CD4-positive, alpha-beta T cell (primary cell): ENCODE measurements around the gene GLRA2. TPM values are rescaled to one million over a fixed set of nuclear protein-coding genes. Genes with fewer than 3 reads are reported as not detected.
"Not testable (repeated sequence)": the region's sequence is repeated elsewhere in the genome, so short reads cannot be mapped to it uniquely, and the experiment has no call there.

Experiments
- ATAC-seq: fragments of 200-7000 bp; cut with Tn5 transposase; one replicate; pipeline ENCODE4 v1.10.0; 2022; ENCODE audit warnings: mild to moderate bottlenecking; ENCODE audit not compliant: poor library complexity
- CTCF ChIA-PET: fragments of 350-600 bp; sonication (Branson Sonifier 250); formaldehyde crosslinking; loops from one replicate; lab custom pipeline; 2021; ENCODE audit warnings: antibody characterized with exemption, inconsistent platforms; lab: Charles Lee
- POLR2A ChIA-PET: fragments of 350-600 bp; sonication (Branson Sonifier 250); formaldehyde crosslinking; loops from one replicate; lab custom pipeline; 2021; ENCODE audit warnings: antibody characterized with exemption, inconsistent platforms; lab: Charles Lee
- DNase-seq, 14 experiments: peaks; one replicate each; pipeline ENCODE4 v3.0.0-alpha.2; 2013 to 2020; ENCODE audit warnings: mixed read lengths in 2 of 14
- H3K27ac ChIP-seq, 2 donors: one replicate each; pipeline versions ENCODE4 v1.5.1 to v1.7.0; 2013; ENCODE audit warnings: low read length in 2 of 2, low read depth in 1 of 2, mild to moderate bottlenecking in 1 of 2
- H3K27me3 ChIP-seq, 2 experiments: 1 replicate in 1 of 2; 2 replicates in 1 of 2; pipeline versions ENCODE4 v1.6.1 to v1.7.0; 2013; ENCODE audit warnings: low read length in 2 of 2, control low read depth in 1 of 2, mild to moderate bottlenecking in 1 of 2, moderate library complexity in 1 of 2; ENCODE audit not compliant: insufficient read depth in 2 of 2, control insufficient read depth in 1 of 2
- H3K36me3 ChIP-seq: one replicate; pipeline ENCODE4 v1.6.1; 2013; ENCODE audit warnings: low read length, control low read depth; ENCODE audit not compliant: insufficient read depth
- H3K4me1 ChIP-seq: one replicate; pipeline ENCODE4 v1.6.1; 2013; ENCODE audit warnings: low read length, control low read depth; ENCODE audit not compliant: insufficient read depth
- H3K4me3 ChIP-seq: one replicate; pipeline ENCODE4 v1.5.1; 2013; ENCODE audit warnings: mild to moderate bottlenecking, low read length, moderate library complexity
- H3K9me3 ChIP-seq, 2 experiments: 1 replicate in 1 of 2; 2 replicates in 1 of 2; pipeline versions ENCODE4 v1.6.1 to v1.7.0; 2013; ENCODE audit warnings: low read length in 2 of 2, mild to moderate bottlenecking in 2 of 2, control low read depth in 1 of 2, moderate library complexity in 1 of 2; ENCODE audit not compliant: control insufficient read depth in 1 of 2, insufficient read depth in 1 of 2
- H3K27ac Mint-ChIP-seq: one replicate; pipeline ENCODE4 v1.8.0; 2020; ENCODE audit warnings: mixed read lengths
- H3K27me3 Mint-ChIP-seq: one replicate; pipeline ENCODE4 v1.8.0; 2021; ENCODE audit warnings: mixed read lengths
- H3K36me3 Mint-ChIP-seq: one replicate; pipeline ENCODE4 v1.8.0; 2021; ENCODE audit warnings: low read depth, mixed read lengths
- H3K4me1 Mint-ChIP-seq: one replicate; pipeline ENCODE4 v1.8.0; 2021; ENCODE audit warnings: low read depth, mixed read lengths
- H3K4me3 Mint-ChIP-seq: one replicate; pipeline ENCODE4 v1.8.0; 2020; ENCODE audit warnings: mild to moderate bottlenecking, mixed read lengths
- H3K9me3 Mint-ChIP-seq: one replicate; pipeline ENCODE4 v1.8.0; 2020; ENCODE audit warnings: mixed read lengths
- CTCF ChIP-seq: fragments of 200-600 bp; IDR thresholded peaks from one replicate; pipeline ENCODE4 v1.8.0; 2022; ENCODE audit warnings: antibody characterized with exemption, mild to moderate bottlenecking
- intact Hi-C, 2 experiments: fragments of 100-400 bp; cut with DNase I in 1 of 2; cut with micrococcal nuclease in 1 of 2; formaldehyde crosslinking; loops; one replicate each; pipeline versions ENCODE4 v1.15.1 to v1.9.0; 2023 to 2025; cut with DNase I, micrococcal nuclease
- total RNA-seq, 174 experiments: library from RNA in 2 of 174; stranded (reverse) in 2 of 174; gene quantifications; one replicate each; pipeline ENCODE4 v1.2.3 and lab custom pipeline; 2021 to 2026

Gene GLRA2
- total RNA-seq, 2 experiments from 2014 or later, result not detected

- Mint-ChIP-seq H3K4me1 (peaks cover 5% of the 10 kb centered on the region), H3K4me3 (no peak overlapping the region), H3K27ac (no peak overlapping the region), H3K27me3 (no peaks in the 10 kb centered on the region), H3K36me3 (no peaks in the 10 kb centered on the region), H3K9me3 (no peaks in the 10 kb centered on the region)
- Histone ChIP-seq H3K36me3 (no peaks in the 10 kb centered on the region), H3K4me1 (no peaks in the 10 kb centered on the region), H3K4me3 (no peak overlapping the region), H3K27me3 (no peaks in the 10 kb centered on the region), H3K9me3 (no peaks in the 10 kb centered on the region), H3K27ac (no peak overlapping the region)
- intact Hi-C loops, result no loop called here
- ATAC-seq (no peak), DNase-seq (no peak)
- no peak for TF ChIP-seq CTCF
- CTCF ChIA-PET, result no interaction called here
- POLR2A ChIA-PET, result no interaction called here
These were observed 147.1 kb downstream of the GLRA2 start for GRCh38 chrX:14676431-14676830.

GRCh38 chrX:14688331-14688730 lies 159.0 kb downstream of the GLRA2 start:
- H3K36me3 Mint-ChIP-seq, H3K27ac ChIP-seq, H3K27me3 Mint-ChIP-seq, H3K27me3 ChIP-seq, H3K27ac Mint-ChIP-seq, POLR2A ChIA-PET, H3K4me1 ChIP-seq, DNase-seq, H3K4me3 ChIP-seq, H3K4me1 Mint-ChIP-seq, intact Hi-C loops, H3K9me3 Mint-ChIP-seq, H3K4me3 Mint-ChIP-seq, H3K36me3 ChIP-seq, ATAC-seq, CTCF ChIA-PET, H3K9me3 ChIP-seq: not testable (repeated sequence)

GRCh38 chrX:14690553-14690952 lies 161.2 kb downstream of the GLRA2 start:
- no peaks in the 10 kb centered on the region for H3K9me3 ChIP-seq
- Mint-ChIP-seq H3K36me3 (no peaks in the 10 kb centered on the region), H3K27me3 (no peaks in the 10 kb centered on the region), H3K27ac (no peak overlapping the region), H3K4me1 (no peaks in the 10 kb centered on the region), H3K9me3 (no peaks in the 10 kb centered on the region), H3K4me3 (no peak overlapping the region)
- CTCF ChIA-PET, result no interaction called here
- H3K27ac ChIP-seq, result no peak overlapping the region
- no peak for TF ChIP-seq CTCF
- H3K36me3 ChIP-seq, result no peaks in the 10 kb centered on the region
- DNase-seq, result no peak
- intact Hi-C loops, result no loop called here
- no peak for ATAC-seq
- POLR2A ChIA-PET, result no interaction called here
- no peaks in the 10 kb centered on the region for H3K27me3 ChIP-seq
- no peaks in the 10 kb centered on the region for H3K4me1 ChIP-seq
- no peak overlapping the region for H3K4me3 ChIP-seq

GRCh38 chrX:14694611-14695010 lies 165.3 kb downstream of the GLRA2 start:
- no peaks in the 10 kb centered on the region for H3K36me3 ChIP-seq
- TF ChIP-seq CTCF, result no peak
- Mint-ChIP-seq H3K27ac (no peak overlapping the region), H3K4me1 (no peaks in the 10 kb centered on the region), H3K36me3 (no peaks in the 10 kb centered on the region), H3K27me3 (no peaks in the 10 kb centered on the region), H3K4me3 (no peak overlapping the region), H3K9me3 (no peaks in the 10 kb centered on the region)
- ATAC-seq (no peak), DNase-seq (no peak)
- CTCF ChIA-PET, result no interaction called here
- no peaks in the 10 kb centered on the region for H3K9me3 ChIP-seq
- intact Hi-C loops, result no loop called here
- H3K4me3 ChIP-seq, result no peak overlapping the region
- H3K4me1 ChIP-seq, result no peaks in the 10 kb centered on the region
- POLR2A ChIA-PET, result no interaction called here
- no peak overlapping the region for H3K27ac ChIP-seq
- H3K27me3 ChIP-seq, result no peaks in the 10 kb centered on the region
